Fibroblast of skin of left biceps (primary cell): ENCODE measurements around the gene PRR12.

Experiments used
- DNase-seq, 2 experiments: peaks; one replicate each; pipeline ENCODE4 v3.0.0-alpha.2; 2013; ENCODE audit warnings: low read depth in 2 of 2

PRR12 gene

GRCh38 chr19:49666120-49666444, 75.1 kb downstream of the PRR12 start:
- DNase-seq = no peak

GRCh38 chr19:49667473-49667872, 76.5 kb downstream of the PRR12 start:
- DNase-seq = no peak

- no peak for DNase-seq
Observed at GRCh38 chr19:49669516-49669915, 78.5 kb downstream of the PRR12 start.

GRCh38 chr19:49672131-49672919, 81.3 kb downstream of the PRR12 start:
- no peak for DNase-seq
